ENCODE measurements around the gene CDKAL1.

The CDKAL1 gene

GRCh38 chr6:21067521-21067920 lies 533.3 kb downstream of the CDKAL1 start:
- no peaks in the 10 kb centered on the region for H3K4me1 Mint-ChIP-seq
- H3K27ac Mint-ChIP-seq, result no peak overlapping the region
- H3K4me3 Mint-ChIP-seq, result no peak overlapping the region
- H3K27me3 Mint-ChIP-seq, result no peaks in the 10 kb centered on the region
- peaks cover 13 to 19% of the 10 kb centered on the region in 2 donors for H3K9me3 Mint-ChIP-seq
- peaks cover 40 to 53% of the 10 kb centered on the region in 2 donors for H3K36me3 Mint-ChIP-seq
- DNase-seq, result no peak
- ATAC-seq (replicated peaks), result no peak

- Mint-ChIP-seq H3K4me3 (no peak overlapping the region), H3K9me3 (peaks cover 24 to 26% of the 10 kb centered on the region in 2 donors), H3K27ac (peak overlapping the region; percentile 25), H3K27me3 (no peaks in the 10 kb centered on the region), H3K36me3 (peaks cover 56 to 59% of the 10 kb centered on the region in 2 donors), H3K4me1 (no peaks in the 10 kb centered on the region)
- ATAC-seq (replicated peaks) (no peak), DNase-seq (no peak)
Measured at GRCh38 chr6:21070620-21071019, 536.4 kb downstream of the CDKAL1 start.

GRCh38 chr6:21071780-21072468 lies 537.7 kb downstream of the CDKAL1 start:
- peaks cover 54 to 57% of the 10 kb centered on the region in 2 donors for H3K36me3 Mint-ChIP-seq
- no peak for DNase-seq

GRCh38 chr6:21073318-21073839 lies 539.1 kb downstream of the CDKAL1 start:
- ATAC-seq (replicated peaks) (no peak), DNase-seq (no peak)
- Mint-ChIP-seq H3K27me3 (no peaks in the 10 kb centered on the region), H3K4me1 (peaks cover 0 to under 1% of the 10 kb centered on the region in 2 donors), H3K27ac (no peak overlapping the region), H3K36me3 (peaks cover 56 to 62% of the 10 kb centered on the region in 2 donors), H3K4me3 (no peak overlapping the region), H3K9me3 (peaks cover 31 to 33% of the 10 kb centered on the region in 2 donors)

More at GRCh38 chr6:21071780-21072468, 537.7 kb downstream of the CDKAL1 start:
- ATAC-seq (replicated peaks), result no peak
- H3K9me3 Mint-ChIP-seq, result peaks cover 24 to 27% of the 10 kb centered on the region in 2 donors
- no peaks in the 10 kb centered on the region for H3K27me3 Mint-ChIP-seq
- no peaks in the 10 kb centered on the region for H3K4me1 Mint-ChIP-seq
- no peak overlapping the region for H3K4me3 Mint-ChIP-seq
- no peak overlapping the region for H3K27ac Mint-ChIP-seq

DNA sequence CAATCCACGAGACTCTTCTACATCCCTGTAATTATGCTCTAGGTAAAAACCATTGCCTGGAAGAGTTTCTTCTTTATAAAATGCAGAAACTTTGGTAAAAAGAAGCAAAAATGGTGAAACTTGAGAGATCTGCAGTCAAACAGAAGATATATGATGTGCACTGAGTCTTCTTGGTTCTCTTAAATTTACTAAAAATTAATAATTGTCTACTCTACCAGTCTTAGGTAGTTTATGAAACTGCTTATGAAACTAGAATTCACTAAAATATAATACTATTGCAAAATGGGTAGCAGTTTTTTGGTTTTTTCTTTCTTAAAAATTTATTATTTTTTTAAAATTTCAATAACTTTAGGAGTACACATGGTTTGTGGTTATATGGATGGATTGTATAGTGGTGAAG lies 540.2 kb downstream of the CDKAL1 start:
- no peak for DNase-seq
- no peaks in the 10 kb centered on the region for H3K27me3 Mint-ChIP-seq
- H3K4me3 Mint-ChIP-seq, result no peak overlapping the region
- peaks cover 0 to 3% of the 10 kb centered on the region in 2 donors for H3K4me1 Mint-ChIP-seq
- no peak for ATAC-seq (replicated peaks)
- H3K36me3 Mint-ChIP-seq, result peaks cover 58 to 65% of the 10 kb centered on the region in 2 donors
- peaks cover 31 to 38% of the 10 kb centered on the region in 2 donors for H3K9me3 Mint-ChIP-seq
- H3K27ac Mint-ChIP-seq, result no peak overlapping the region

DNA sequence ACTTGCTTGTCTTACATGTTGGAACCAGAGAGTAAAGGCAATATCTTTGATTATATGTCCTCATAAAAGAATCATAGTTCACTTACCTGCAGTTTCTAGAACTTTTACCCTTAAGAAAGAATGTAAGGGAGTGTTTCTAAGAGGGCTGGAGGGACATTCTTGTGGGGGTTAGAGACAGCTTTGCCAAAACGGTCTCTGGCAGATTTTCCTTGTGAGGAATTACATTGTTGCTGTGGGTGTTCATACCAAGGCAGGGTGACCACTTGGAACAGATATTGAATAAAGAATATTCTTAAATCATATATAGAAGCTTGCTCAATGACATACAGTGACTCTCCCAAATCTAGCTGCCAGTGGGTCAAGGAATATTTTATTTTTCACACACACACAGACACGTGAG lies 541.7 kb downstream of the CDKAL1 start:
- Mint-ChIP-seq H3K4me1 (peaks cover 0 to 3% of the 10 kb centered on the region in 2 donors), H3K36me3 (peaks cover 54 to 66% of the 10 kb centered on the region in 2 donors), H3K27me3 (no peaks in the 10 kb centered on the region), H3K9me3 (peaks cover 21 to 29% of the 10 kb centered on the region in 2 donors), H3K27ac (no peak overlapping the region), H3K4me3 (no peak overlapping the region)
- no peak for ATAC-seq (replicated peaks)
- no peak for DNase-seq

DNA sequence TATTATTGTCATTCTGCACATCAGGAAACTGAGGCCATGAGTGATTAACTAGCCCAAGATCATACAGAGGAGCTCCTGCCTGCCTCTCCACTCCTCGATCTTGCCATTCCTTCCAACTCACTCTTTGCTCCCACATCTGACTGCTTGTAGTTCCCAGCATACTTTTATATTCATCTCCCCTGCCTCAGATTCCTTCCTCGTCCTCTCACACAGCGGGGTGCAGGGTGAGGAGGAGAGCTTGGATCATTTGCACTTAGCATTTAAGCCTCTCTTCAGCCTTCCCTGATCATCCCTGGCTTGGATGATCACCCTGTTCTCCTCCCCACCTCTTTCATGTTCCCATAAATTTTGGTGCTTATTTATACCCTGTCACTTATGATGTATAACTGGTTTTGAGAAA lies 544.2 kb downstream of the CDKAL1 start:
- Mint-ChIP-seq H3K9me3 (peaks cover 9 to 13% of the 10 kb centered on the region in 2 donors), H3K4me3 (no peak overlapping the region), H3K4me1 (peaks cover 0 to 3% of the 10 kb centered on the region in 2 donors), H3K36me3 (peaks cover 31 to 43% of the 10 kb centered on the region in 2 donors), H3K27ac (no peak overlapping the region), H3K27me3 (no peaks in the 10 kb centered on the region)
- ATAC-seq (replicated peaks), result no peak
- no peak for DNase-seq

DNA sequence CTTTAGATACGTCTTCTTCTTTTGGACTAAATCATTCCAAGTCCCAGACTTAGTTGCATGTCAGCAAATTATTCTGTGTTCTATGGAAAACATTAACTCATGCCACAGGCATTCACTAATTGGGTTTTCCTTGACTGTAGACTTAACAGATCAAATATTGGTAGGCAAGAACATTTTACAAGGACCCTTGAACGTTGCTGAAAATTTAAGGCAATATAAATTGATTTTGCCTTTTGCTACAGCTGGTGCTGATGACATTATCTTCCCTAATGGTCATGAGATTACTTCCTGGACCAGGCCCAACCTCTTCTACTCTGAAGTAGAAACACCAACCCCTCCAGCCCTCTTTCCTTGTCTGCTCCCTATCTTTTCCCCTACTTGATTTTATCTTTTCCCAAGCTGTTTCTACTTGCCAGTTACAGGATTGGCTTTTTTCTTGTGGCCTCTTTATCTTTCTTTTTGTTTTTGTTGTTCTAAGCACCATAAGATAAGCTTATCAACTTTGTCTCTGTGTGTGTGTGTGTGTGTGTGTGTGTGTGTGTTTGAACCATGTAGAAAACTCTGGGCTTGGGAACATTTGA lies 545.3 kb downstream of the CDKAL1 start:
- H3K9me3 Mint-ChIP-seq, result peaks cover 7 to 12% of the 10 kb centered on the region in 2 donors
- no peak overlapping the region for H3K4me3 Mint-ChIP-seq
- no peak for ATAC-seq (replicated peaks)
- no peak for DNase-seq
- H3K36me3 Mint-ChIP-seq, result peaks cover 29 to 36% of the 10 kb centered on the region in 2 donors
- peaks cover 0 to 3% of the 10 kb centered on the region in 2 donors for H3K4me1 Mint-ChIP-seq
- no peak overlapping the region for H3K27ac Mint-ChIP-seq
- no peaks in the 10 kb centered on the region for H3K27me3 Mint-ChIP-seq

GRCh38 chr6:21080221-21080620 lies 546.0 kb downstream of the CDKAL1 start:
- H3K27ac Mint-ChIP-seq, result no peak overlapping the region
- H3K36me3 Mint-ChIP-seq, result peaks cover 35 to 41% of the 10 kb centered on the region in 2 donors
- ATAC-seq (replicated peaks), result no peak
- peaks cover 0 to 3% of the 10 kb centered on the region in 2 donors for H3K4me1 Mint-ChIP-seq
- no peak overlapping the region for H3K4me3 Mint-ChIP-seq
- H3K9me3 Mint-ChIP-seq, result peaks cover 7 to 12% of the 10 kb centered on the region in 2 donors
- DNase-seq, result no peak
- no peaks in the 10 kb centered on the region for H3K27me3 Mint-ChIP-seq

- H3K9me3 Mint-ChIP-seq, result peaks cover 7 to 10% of the 10 kb centered on the region in 2 donors
- DNase-seq (no peak), ATAC-seq (replicated peaks) (no peak)
- peaks cover 0 to 3% of the 10 kb centered on the region in 2 donors for H3K4me1 Mint-ChIP-seq
- no peaks in the 10 kb centered on the region for H3K27me3 Mint-ChIP-seq
- H3K4me3 Mint-ChIP-seq, result no peak overlapping the region
- H3K27ac Mint-ChIP-seq, result no peak overlapping the region
- peaks cover 39 to 52% of the 10 kb centered on the region in 2 donors for H3K36me3 Mint-ChIP-seq
Measured at GRCh38 chr6:21082091-21082490, 547.8 kb downstream of the CDKAL1 start.

- no peak overlapping the region for H3K27ac Mint-ChIP-seq
- H3K36me3 Mint-ChIP-seq, result peaks cover 28 to 41% of the 10 kb centered on the region in 2 donors
- H3K9me3 Mint-ChIP-seq, result peaks cover 0 to 1% of the 10 kb centered on the region in 2 donors
Measured at GRCh38 chr6:21083708-21084107, 549.5 kb downstream of the CDKAL1 start.

GRCh38 chr6:21084656-21085055 lies 550.4 kb downstream of the CDKAL1 start:
- Mint-ChIP-seq H3K27ac (no peak overlapping the region), H3K4me1 (peaks cover 2 to 5% of the 10 kb centered on the region in 2 donors), H3K36me3 (peaks cover 24 to 36% of the 10 kb centered on the region in 2 donors), H3K4me3 (no peak overlapping the region), H3K9me3 (no peaks in the 10 kb centered on the region), H3K27me3 (no peaks in the 10 kb centered on the region)
- ATAC-seq (replicated peaks), result no peak
- DNase-seq, result no peak

More at GRCh38 chr6:21083708-21084107, 549.5 kb downstream of the CDKAL1 start:
- ATAC-seq (replicated peaks), result no peak
- Mint-ChIP-seq H3K27me3 (no peaks in the 10 kb centered on the region), H3K4me1 (no peaks in the 10 kb centered on the region), H3K4me3 (no peak overlapping the region)
- no peak for DNase-seq

DNA sequence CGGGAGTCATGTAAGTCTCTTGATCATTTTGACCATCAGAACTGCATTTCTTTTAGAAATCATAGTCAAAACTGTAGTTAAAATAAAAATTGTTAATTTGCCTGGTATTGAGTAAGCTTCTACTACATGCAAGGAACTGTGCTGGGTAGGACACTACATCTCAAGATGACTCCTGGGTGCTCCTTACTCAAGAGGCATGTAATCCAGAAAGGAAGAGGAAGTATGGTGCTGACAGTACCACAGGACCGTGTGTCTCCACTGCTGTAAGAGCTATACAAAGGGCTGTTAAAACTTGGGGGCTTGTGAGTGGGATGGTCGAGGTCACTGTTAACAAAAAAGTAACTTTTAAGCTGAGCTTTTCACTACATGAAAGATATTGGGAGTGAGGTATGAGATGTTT lies 551.0 kb downstream of the CDKAL1 start:
- H3K4me1 Mint-ChIP-seq, result peaks cover 2 to 7% of the 10 kb centered on the region in 2 donors
- H3K36me3 Mint-ChIP-seq, result peaks cover 23 to 30% of the 10 kb centered on the region in 2 donors
- ATAC-seq (replicated peaks) (no peak), DNase-seq (no peak)
- no peaks in the 10 kb centered on the region for H3K9me3 Mint-ChIP-seq
- H3K27ac Mint-ChIP-seq, result no peak overlapping the region
- no peaks in the 10 kb centered on the region for H3K27me3 Mint-ChIP-seq
- H3K4me3 Mint-ChIP-seq, result no peak overlapping the region

- Mint-ChIP-seq H3K27me3 (no peaks in the 10 kb centered on the region), H3K4me3 (no peak overlapping the region), H3K4me1 (peaks cover 2 to 7% of the 10 kb centered on the region in 2 donors), H3K36me3 (peaks cover 18 to 26% of the 10 kb centered on the region in 2 donors), H3K9me3 (no peaks in the 10 kb centered on the region), H3K27ac (no peak overlapping the region)
- no peak for ATAC-seq (replicated peaks)
- DNase-seq, result no peak
Measured at GRCh38 chr6:21085643-21086042, 551.4 kb downstream of the CDKAL1 start.

GRCh38 chr6:21087188-21087587 lies 552.9 kb downstream of the CDKAL1 start:
- Mint-ChIP-seq H3K4me3 (no peak overlapping the region), H3K36me3 (peaks cover 24 to 32% of the 10 kb centered on the region in 2 donors), H3K4me1 (peaks cover 2 to 8% of the 10 kb centered on the region in 2 donors), H3K27ac (no peak overlapping the region), H3K9me3 (no peaks in the 10 kb centered on the region), H3K27me3 (no peaks in the 10 kb centered on the region)
- DNase-seq (no peak), ATAC-seq (replicated peaks) (no peak)

Data from stimulated activated naive B cell treated with anti-CD40 and anti-IgM and Interleukin-4, amounts not matched to agents 10 μg/mL and 1 μg/mL and 100 μg/mL, for 72 hours (primary cell).